Measurements from ENCODE around the gene ATP10A. TPM values are rescaled to one million over a fixed set of nuclear protein-coding genes. Genes with fewer than 3 reads are reported as not detected.

ATP10A gene
- total RNA-seq, 1 experiment from 2014 or later: 2.0 TPM

DNA sequence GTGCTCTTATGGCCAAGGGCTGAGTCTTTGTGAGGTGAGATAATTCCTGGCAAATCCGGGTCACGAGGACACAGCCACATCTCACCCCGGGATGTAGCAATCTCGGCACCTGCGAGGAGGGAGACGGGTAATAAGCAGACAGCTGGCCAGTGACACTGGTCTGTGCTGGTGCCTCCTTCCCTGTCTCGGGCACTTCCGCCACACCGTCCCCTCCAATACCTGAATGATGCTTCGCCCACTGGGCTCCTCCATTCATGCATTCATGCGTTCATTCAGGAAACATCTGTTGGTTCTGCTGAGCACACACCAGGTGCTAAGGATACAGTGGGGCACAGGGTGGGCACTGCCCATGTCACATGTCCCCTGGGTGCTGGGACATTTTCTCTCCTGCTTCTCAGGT, 60.1 kb downstream of the ATP10A start:
- no peak for DNase-seq
- no peak overlapping the region for H3K4me3 ChIP-seq (ENCODE audit: insufficient read depth, low read depth, low read length)
- no peaks in the 10 kb centered on the region for H3K36me3 ChIP-seq (replicated peaks; ENCODE audit: control insufficient read depth, insufficient read depth, low read length)
- H3K27me3 ChIP-seq (ENCODE audit: control insufficient read depth, insufficient read depth, low read length): no peaks in the 10 kb centered on the region

DNA sequence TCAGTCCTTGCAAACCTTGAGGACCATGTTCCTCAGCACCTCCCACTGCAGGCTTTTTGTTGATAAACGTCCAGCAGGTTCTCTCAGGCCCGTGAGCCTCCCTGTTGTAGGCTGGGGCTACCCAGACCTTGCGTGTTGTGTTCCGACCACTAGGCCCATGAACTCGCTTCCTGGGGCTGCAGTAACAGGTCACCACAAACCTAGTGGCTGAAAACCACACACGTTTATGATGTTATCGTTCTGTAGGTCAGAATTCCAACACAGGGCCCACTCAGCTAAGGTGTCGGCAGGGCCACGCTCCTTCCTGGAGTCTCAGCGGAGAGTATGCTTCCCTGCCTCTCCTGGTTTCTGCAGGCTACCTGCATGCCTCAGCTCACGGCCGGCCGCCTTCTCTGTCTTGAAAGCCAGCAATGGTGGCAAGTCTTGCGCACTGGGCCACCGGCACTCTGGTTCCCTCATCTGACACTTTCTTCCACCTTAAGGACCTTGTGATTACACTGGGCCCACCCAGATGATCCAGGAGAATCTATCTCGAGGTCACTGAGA, 60.8 kb downstream of the ATP10A start:
- Histone ChIP-seq H3K27me3 (ENCODE audit: control insufficient read depth, insufficient read depth, low read length) (no peaks in the 10 kb centered on the region), H3K36me3 (replicated peaks; ENCODE audit: control insufficient read depth, insufficient read depth, low read length) (no peaks in the 10 kb centered on the region), H3K4me3 (ENCODE audit: insufficient read depth, low read depth, low read length) (no peak overlapping the region)
- no peak for DNase-seq

DNA sequence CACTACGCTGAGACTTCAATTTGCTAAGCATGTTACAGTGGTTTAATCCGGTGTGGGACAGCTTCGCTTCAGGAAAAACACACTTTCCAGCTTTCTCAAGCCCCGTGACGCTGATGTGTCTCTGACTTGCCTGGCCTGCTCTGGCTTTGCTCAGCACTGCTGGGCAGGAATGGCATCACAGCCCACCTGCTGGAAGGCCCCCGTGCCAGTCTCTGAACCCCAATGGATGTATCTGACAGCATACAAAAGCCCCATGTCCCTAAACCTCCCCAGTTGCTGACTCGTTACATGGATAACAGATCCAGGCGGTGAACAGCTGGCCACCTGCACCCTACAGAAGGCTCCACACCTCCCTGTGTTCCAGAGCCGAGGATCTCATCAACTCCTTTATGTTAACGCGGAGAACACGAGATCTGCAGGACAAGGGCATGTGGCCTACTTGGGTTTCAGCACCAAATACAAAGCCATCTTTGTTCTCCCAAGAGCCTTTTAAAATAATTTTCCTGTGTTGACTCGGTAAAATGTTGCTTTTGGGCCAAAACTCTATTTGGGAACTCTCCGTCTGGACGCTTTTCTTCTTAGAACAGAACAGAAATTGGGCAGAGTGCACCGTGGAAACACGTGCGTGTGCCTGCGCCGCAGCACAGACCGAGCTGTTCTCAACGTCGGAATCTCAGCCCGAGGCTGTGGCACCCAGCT, 61.4 kb downstream of the ATP10A start:
- H3K27me3 ChIP-seq (ENCODE audit: control insufficient read depth, insufficient read depth, low read length): no peaks in the 10 kb centered on the region
- H3K36me3 ChIP-seq (replicated peaks; ENCODE audit: control insufficient read depth, insufficient read depth, low read length): no peaks in the 10 kb centered on the region
- H3K4me3 ChIP-seq (ENCODE audit: insufficient read depth, low read depth, low read length): no peak overlapping the region
- no peak for DNase-seq

DNA sequence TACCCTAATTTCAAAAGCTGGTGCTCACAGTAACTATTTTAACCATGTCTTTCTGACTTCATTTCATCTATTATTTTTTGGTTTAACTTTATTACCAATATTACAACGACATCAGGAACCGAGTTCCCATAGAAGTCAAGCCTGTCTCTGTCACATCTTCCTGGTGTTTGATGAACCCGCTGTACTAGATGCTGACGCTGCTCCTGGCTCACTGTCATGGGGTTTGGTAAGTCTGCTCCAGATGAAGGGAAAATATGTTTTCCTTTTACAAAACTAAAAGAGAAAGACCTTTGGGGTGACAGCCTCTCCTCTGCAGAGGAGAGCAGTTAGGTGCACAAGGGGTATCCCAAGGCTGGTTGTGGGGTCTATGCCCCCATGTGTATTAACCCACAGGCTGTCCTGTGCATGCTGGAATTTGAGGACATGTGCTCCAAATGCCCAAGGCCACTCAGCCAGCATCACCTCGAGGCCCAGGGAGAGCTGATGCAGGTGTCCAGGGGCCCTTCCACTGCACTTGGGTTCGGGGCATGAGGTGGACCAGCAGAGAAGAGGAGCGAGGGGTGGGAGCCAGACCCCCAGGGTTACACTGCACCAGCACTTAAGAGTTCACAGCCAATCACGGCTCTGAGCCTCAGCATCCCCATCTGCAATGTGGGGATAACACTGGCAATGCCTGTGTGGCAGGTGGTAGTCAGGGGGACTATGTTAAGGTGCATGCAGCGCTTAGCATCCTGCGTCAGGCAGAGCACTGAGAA, 62.2 kb downstream of the ATP10A start:
- no peaks in the 10 kb centered on the region for H3K36me3 ChIP-seq (replicated peaks; ENCODE audit: control insufficient read depth, insufficient read depth, low read length)
- H3K4me3 ChIP-seq (ENCODE audit: insufficient read depth, low read depth, low read length): no peak overlapping the region
- peak; percentile 21 for DNase-seq
- no peaks in the 10 kb centered on the region for H3K27me3 ChIP-seq (ENCODE audit: control insufficient read depth, insufficient read depth, low read length)

DNA sequence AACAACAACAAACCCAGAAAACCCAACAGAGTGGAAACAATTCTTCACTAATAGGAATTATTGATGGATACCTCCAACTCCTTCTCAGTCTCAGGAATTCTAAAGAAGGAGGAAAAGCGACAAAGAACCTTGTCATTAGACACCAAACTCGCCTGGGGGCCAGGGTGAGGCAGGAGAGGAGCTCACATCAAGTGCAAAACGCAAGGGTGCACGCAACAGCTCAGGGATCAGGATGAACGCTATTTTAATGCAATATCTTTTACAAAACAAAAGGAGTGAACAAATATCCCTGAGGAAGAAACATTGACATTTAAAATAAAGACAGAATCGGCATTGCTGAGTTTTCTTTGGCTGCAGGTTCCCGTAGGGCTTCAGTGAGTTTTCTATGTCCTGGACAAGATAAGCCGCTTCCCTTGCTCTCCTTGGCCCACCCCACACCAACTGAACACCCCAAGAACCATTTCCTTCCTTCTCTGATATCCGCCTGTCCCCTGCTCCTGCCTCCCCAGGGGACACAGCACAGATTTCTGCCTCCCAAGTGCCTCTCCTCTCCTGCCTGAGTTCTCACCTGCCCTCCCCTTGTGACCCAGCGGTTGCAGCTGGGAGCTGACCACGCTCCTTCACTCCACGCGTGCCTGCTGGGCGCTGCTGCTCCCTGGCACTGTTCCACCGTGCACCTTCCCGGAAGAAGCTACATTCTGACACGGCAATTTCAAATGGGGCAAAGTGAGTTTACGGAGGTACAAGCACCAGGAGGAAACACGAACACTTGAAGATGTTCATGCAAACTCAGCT, 63.0 kb downstream of the ATP10A start:
- Histone ChIP-seq H3K27me3 (ENCODE audit: control insufficient read depth, insufficient read depth, low read length) (no peaks in the 10 kb centered on the region), H3K4me3 (ENCODE audit: insufficient read depth, low read depth, low read length) (no peak overlapping the region), H3K36me3 (replicated peaks; ENCODE audit: control insufficient read depth, insufficient read depth, low read length) (no peaks in the 10 kb centered on the region)
- peak; percentile 62 for DNase-seq

DNA sequence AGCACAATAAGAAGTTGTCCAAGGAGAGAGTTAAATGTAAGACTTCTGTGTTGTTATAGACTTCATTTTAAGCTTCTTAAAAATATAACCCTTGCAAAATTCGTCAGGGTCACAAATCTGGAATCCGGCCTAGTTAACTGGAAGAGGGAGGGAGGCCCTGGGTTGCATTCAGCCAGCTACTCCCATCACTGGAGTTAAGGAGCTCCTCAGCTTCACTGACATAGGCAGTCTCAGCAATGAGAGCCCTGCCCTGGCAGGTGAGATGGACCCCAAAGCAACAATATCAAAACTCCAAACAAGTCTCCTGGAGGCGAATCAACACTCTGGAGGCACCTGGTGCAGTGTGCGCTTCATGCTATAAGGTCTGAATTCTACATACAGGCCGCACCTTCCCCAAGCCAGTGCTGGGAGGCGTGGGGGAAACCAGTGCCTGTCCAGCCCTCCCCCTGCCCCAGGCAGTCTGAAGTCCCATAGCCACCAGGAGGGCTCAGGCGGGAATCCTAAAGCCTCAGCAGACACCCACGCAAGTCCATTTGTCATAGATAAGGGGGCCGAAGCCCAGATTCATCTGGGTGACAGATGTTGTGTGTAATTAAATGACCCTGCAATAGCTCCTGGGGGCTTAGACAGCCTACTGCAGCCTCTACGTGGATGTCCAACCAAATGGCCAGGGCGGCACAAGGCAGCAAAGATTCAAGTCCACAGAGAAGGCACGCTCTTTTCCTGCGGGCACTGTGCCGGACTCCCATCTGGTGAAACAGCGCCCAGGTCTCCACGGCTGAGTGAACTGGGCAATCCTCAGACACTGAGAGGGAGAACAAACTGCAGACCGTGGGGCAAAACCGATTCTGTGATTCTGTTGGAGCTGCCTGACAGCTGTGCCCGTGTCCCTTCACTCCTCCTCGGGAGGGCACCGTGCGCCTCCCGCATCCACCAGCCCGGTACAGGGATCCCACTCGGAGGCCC, 64.9 kb downstream of the ATP10A start:
- H3K36me3 ChIP-seq (replicated peaks; ENCODE audit: control insufficient read depth, insufficient read depth, low read length): no peaks in the 10 kb centered on the region
- H3K27me3 ChIP-seq (ENCODE audit: control insufficient read depth, insufficient read depth, low read length): no peaks in the 10 kb centered on the region
- peak; percentile 47 for DNase-seq
- H3K4me3 ChIP-seq (ENCODE audit: insufficient read depth, low read depth, low read length): no peak overlapping the region

DNA sequence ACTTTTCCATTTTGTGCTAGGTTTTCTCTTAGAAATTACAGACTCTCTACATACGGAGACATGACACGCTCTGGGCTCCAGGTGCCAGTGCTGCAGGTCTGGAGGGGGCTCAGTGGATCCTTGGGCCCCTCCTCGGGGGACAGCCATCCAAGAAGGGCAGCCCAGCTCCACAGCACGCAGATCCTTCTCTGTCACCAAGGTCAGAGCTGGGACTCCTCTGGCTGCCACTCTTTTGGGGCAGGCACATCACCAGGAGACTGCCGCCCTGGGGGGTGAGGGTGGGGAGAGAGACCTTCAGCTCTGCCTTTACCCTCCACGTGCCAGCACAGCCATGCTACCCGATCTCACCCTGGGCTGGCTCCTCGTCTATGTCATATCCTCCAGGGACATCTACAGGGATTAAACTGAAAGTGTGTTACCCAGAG, 65.6 kb downstream of the ATP10A start:
- Histone ChIP-seq H3K36me3 (replicated peaks; ENCODE audit: control insufficient read depth, insufficient read depth, low read length) (no peaks in the 10 kb centered on the region), H3K4me3 (ENCODE audit: insufficient read depth, low read depth, low read length) (no peak overlapping the region), H3K27me3 (ENCODE audit: control insufficient read depth, insufficient read depth, low read length) (no peaks in the 10 kb centered on the region)
- DNase-seq: peak; percentile 45

DNA sequence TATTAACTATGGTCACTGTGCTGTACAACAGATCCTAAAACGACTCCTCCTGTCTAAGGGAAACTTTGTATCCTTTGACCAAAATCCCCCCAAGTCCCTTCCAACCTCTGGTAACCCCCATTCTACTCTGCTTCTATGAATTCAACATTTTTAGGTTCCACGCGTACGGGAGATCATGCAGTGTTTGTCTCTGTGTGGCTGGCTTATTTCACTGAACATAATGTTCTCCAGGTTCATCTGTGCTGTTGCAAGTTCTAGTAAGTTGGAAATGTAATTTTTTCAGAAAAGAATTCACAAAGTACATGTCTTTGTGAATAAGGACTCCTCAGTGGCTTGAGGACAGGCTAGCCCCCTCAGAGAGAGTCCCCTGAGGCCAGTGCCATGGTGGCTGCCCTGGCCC, 66.1 kb downstream of the ATP10A start:
- Histone ChIP-seq H3K27me3 (ENCODE audit: control insufficient read depth, insufficient read depth, low read length) (no peaks in the 10 kb centered on the region), H3K4me3 (ENCODE audit: insufficient read depth, low read depth, low read length) (no peak overlapping the region), H3K36me3 (replicated peaks; ENCODE audit: control insufficient read depth, insufficient read depth, low read length) (no peaks in the 10 kb centered on the region)
- no peak for DNase-seq

DNA sequence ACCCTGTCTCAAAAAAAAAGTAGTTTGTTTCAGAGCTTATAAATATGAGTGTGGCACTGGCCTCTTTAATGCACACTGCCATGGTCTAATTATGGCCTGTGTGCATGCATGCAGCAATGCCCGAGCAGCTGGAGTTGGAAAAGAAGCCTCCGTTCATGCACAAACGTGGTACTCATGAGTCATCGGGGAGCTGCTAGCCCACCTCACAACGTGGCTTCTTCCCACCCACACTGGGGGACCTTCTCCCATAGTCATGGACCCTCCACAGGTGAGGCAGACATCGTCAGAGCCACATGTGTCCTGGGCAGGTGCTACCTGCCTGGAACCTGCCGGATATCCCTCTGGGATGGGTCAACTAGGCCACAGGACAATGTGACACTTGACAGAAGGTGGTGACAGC, 66.7 kb downstream of the ATP10A start:
- Histone ChIP-seq H3K27me3 (ENCODE audit: control insufficient read depth, insufficient read depth, low read length) (no peaks in the 10 kb centered on the region), H3K4me3 (ENCODE audit: insufficient read depth, low read depth, low read length) (no peak overlapping the region), H3K36me3 (replicated peaks; ENCODE audit: control insufficient read depth, insufficient read depth, low read length) (no peaks in the 10 kb centered on the region)
- DNase-seq: peak; percentile 25

DNA sequence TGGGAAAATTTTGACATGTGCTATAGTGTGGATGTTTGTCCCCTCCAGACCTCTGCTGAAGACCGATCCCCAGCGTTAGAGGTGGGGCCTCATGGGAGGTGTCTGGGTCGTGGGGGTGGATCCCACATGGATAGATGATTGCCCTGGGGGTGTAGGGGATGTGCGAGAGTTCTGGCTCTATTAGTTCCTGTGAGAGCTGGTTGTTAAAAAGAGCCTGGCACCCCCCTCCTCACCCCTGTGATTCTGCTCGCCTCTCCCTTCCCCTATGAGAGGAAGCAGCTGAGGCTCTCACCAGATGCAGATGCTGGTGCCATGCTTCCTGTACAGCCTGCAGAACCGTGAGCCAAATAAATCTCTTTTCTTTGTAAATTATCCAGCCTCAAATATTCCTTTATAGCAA, 67.4 kb downstream of the ATP10A start:
- Histone ChIP-seq H3K36me3 (replicated peaks; ENCODE audit: control insufficient read depth, insufficient read depth, low read length) (no peaks in the 10 kb centered on the region), H3K27me3 (ENCODE audit: control insufficient read depth, insufficient read depth, low read length) (no peaks in the 10 kb centered on the region), H3K4me3 (ENCODE audit: insufficient read depth, low read depth, low read length) (no peak overlapping the region)
- no peak for DNase-seq

DNA sequence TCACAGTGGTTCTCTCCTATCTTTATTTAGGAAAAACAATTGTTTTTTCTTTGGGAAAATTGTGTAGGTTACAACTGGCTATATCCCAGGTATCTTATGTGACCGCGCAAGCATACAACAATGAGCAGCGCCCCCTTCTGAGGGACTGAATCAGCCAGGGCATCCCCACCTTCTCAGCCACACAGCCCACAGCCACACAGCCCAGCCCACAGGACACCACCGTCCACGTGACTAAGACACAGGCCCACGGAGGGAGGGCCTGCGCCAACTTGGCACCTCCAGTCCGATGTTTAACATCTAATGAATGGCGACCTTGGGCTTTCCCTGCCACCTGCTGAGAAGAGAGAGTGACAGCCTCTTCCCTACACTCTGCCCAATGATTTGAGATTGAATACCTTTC, 68.1 kb downstream of the ATP10A start:
- Histone ChIP-seq H3K27me3 (ENCODE audit: control insufficient read depth, insufficient read depth, low read length) (no peaks in the 10 kb centered on the region), H3K36me3 (replicated peaks; ENCODE audit: control insufficient read depth, insufficient read depth, low read length) (no peaks in the 10 kb centered on the region), H3K4me3 (ENCODE audit: insufficient read depth, low read depth, low read length) (no peak overlapping the region)
- peak; percentile 39 for DNase-seq

DNA sequence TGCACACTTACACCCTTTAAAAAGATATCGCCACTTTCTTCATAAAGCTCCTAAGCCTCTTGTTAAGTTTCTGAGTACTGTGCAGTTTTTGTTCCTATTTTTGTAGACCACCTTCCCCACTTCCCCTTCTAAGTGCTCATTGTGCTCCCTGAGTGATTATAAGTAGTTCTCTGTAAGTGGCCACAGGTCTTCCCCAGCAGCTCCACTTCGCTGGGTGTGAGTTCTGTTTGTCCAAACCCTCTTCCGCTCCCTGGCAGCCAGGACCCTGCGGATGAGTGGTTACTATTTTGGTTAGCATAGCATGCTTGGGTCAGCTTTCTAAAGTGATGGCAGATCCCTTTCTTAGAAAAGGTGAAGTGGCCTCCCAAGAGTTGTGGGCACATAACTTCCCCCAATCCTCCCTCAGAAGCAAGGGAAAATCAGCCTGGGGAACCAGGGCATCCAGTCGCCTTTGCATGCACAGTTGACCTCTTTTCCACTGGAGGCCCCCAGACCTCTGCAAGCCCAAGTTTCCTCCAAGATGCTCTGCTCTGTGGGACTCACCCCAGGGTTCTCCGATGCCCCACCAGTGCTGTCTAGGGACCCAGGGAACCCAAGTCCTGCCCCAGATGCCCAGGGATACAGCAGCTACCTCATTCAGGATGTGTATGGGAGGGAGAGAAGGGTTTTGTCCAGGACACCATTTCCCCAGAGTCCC, 69.6 kb downstream of the ATP10A start:
- no peaks in the 10 kb centered on the region for H3K27me3 ChIP-seq (ENCODE audit: control insufficient read depth, insufficient read depth, low read length)
- H3K4me3 ChIP-seq (ENCODE audit: insufficient read depth, low read depth, low read length): no peak overlapping the region
- peak; percentile 23 for DNase-seq
- no peaks in the 10 kb centered on the region for H3K36me3 ChIP-seq (replicated peaks; ENCODE audit: control insufficient read depth, insufficient read depth, low read length)

DNA sequence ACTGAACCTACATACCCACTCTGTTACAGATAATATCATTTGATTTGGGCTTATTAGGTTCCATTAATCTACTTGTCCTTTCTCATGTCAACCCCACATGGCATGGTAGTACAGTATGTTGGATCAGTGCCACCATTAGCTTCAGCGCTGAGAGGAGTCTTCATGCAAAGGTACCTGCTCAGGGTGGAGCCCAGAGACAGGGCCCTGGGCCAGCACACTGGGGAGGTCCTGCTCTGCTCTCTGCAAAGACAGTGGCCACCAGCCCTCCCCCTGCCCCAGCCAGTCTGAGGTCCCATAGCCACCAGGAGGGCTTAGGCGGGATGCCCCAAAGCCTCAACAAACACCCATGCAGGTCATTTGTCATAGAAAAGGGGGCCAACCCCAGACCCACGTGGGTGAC, 71.0 kb downstream of the ATP10A start:
- H3K27me3 ChIP-seq (ENCODE audit: control insufficient read depth, insufficient read depth, low read length): no peaks in the 10 kb centered on the region
- H3K4me3 ChIP-seq (ENCODE audit: insufficient read depth, low read depth, low read length): no peak overlapping the region
- H3K36me3 ChIP-seq (replicated peaks; ENCODE audit: control insufficient read depth, insufficient read depth, low read length): no peaks in the 10 kb centered on the region
- no peak for DNase-seq

Measured in H7 (cell line).